Measurements from ENCODE around the gene MTERF4.

DNA sequence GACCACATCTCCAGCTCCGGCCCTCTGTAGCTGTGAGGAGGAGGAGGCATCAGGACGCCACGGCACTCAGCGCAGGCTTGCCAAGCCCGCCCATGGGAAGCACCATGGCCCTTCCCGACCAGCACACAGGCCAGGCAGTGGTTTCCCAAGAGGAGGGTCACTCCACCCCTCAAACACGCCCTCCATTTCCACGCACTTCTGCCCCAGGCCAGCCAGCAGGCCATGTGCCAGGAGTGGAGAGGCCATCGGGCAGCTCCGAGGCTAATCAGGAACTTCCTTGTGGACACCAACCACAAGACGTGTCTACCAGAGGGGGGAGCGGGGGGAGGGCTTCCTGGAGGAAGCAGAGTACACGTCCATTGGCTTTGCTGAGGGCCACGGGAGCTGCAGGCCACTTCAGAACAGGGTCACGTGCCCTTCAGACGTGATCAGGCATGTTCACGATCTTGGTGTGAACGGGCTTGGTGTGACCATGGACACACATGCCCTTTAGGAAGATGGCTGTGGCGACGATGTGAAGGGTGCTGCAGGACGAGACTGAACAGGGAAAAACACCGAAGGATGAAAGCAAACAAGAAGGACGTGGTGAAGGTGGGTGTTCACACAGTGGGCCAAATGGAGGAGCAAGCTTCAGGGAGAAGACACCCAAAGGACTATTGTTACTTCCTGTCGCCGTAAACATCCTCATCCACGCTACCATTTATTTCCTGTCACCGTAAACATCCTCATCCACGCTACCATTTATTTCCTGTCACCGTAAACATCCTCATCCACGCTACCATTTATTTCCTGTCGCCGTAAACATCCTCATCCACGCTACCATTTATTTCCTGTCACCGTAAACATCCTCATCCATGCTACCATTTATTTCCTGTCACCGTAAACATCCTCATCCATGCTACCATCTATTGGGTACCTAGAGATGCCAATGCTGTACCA, 6.5 kb upstream of the MTERF4 start:
- TF ChIP-seq CTCF (IDR thresholded peaks at IDR 0.05; ENCODE audit: low read length): no peak
- no peak for TF ChIP-seq EZH2 (optimal IDR thresholded peaks at IDR 0.05; ENCODE audit: low read depth, low read length)

Data from MM.1S (cell line).